Cardiac muscle cell (in vitro differentiated cells and primary cell): ENCODE results near the gene FOXS1. TPM values are rescaled to one million over a fixed set of nuclear protein-coding genes. Genes with fewer than 3 reads are reported as not detected.

Source experiments
- DNase-seq, 2 donors: peaks; one replicate each; pipeline versions ENCODE4 v3.0.0 to v3.0.0-alpha.2; 2010 to 2017; ENCODE audit warnings: low read depth in 1 of 2, low spot score in 1 of 2
- H3K27ac ChIP-seq: fragments of 200-600 bp; sonication (generic); 2 replicates; pipeline ENCODE4 v1.5.1; 2016
- H3K27me3 ChIP-seq: fragments of 200-600 bp; sonication (generic); 2 replicates; pipeline ENCODE4 v1.6.0; 2016; ENCODE audit warnings: control low read depth
- H3K36me3 ChIP-seq: fragments of 200-600 bp; sonication (generic); 2 replicates; pipeline ENCODE4 v1.5.1; 2016; ENCODE audit warnings: control low read depth
- H3K4me1 ChIP-seq: fragments of 200-600 bp; sonication (generic); 2 replicates; pipeline ENCODE4 v1.8.1; 2017; ENCODE audit warnings: low read depth, mild to moderate bottlenecking, mixed run types
- H3K4me3 ChIP-seq: fragments of 200-600 bp; sonication (generic); 2 replicates; pipeline ENCODE4 v1.5.1; 2016; ENCODE audit warnings: mild to moderate bottlenecking
- H3K9me3 ChIP-seq: fragments of 200-600 bp; sonication (generic); 2 replicates; pipeline ENCODE4 v1.5.1; 2017; ENCODE audit warnings: low read depth, mild to moderate bottlenecking, control low read depth
- CTCF ChIP-seq: IDR thresholded peaks from 2 replicates; pipeline ENCODE4 v1.5.1; 2012; ENCODE audit warnings: low read depth, mild to moderate bottlenecking, low read length
- polyA plus RNA-seq: library from polyadenylated mRNA; unstranded; fragments of >200 nt; fragmentation: Nextera tagmentation; extraction: Ambion mirVana; gene quantifications from 2 replicates; pipeline ENCODE4 v1.2.1, GENCODE V29; 2016
- total RNA-seq: library from RNA; depleted of rRNA; stranded (reverse); fragments of >200 nt; gene quantifications from 2 replicates; pipeline ENCODE4 v1.2.3, GENCODE V29; 2016

FOXS1 gene
- total and polyA plus RNA-seq, 2 experiments from 2014 or later, result 0.23 to 0.83 TPM

- peak; percentile 15 to 68 for DNase-seq
- Histone ChIP-seq H3K27me3 (no peaks in the 10 kb centered on the region), H3K27ac (peak within 1 kb of the TSS; percentile 29), H3K9me3 (no peaks in the 10 kb centered on the region), H3K36me3 (no peaks in the 10 kb centered on the region), H3K4me3 (peak within 1 kb of the TSS; percentile 65), H3K4me1 (peaks cover 3% of the 10 kb centered on the region)
- no peak for TF ChIP-seq CTCF
Measured at GRCh38 chr20:31869942-31870725, 24.7 kb upstream of the FOXS1 start, which contains the start of the genes DUSP15 and TTLL9. DUSP15 (minus strand) TSS chr20:31870527; CDS start chr20:31870337, 190 bp downstream. TTLL9 (plus strand) TSS chr20:31870634; CDS start chr20:31871127, 493 bp downstream.

GRCh38 chr20:31869673-31869941 is 24.2 kb upstream of the FOXS1 start:
- peak overlapping the region; percentile 65 for H3K4me3 ChIP-seq

GRCh38 chr20:31868853-31869672 is 23.7 kb upstream of the FOXS1 start:
- Histone ChIP-seq H3K9me3 (no peaks in the 10 kb centered on the region), H3K4me1 (peaks cover 3% of the 10 kb centered on the region), H3K27me3 (no peaks in the 10 kb centered on the region), H3K36me3 (no peaks in the 10 kb centered on the region), H3K27ac (no peak overlapping the region), H3K4me3 (peak overlapping the region; percentile 65)
- no peak for TF ChIP-seq CTCF
- no peak for DNase-seq

More at GRCh38 chr20:31869673-31869941, 24.2 kb upstream of the FOXS1 start:
- Histone ChIP-seq H3K27ac (no peak overlapping the region), H3K36me3 (no peaks in the 10 kb centered on the region), H3K9me3 (no peaks in the 10 kb centered on the region), H3K4me1 (peaks cover 3% of the 10 kb centered on the region), H3K27me3 (no peaks in the 10 kb centered on the region)
- no peak for TF ChIP-seq CTCF
- DNase-seq, result no peak

GRCh38 chr20:31866221-31866620 is 20.8 kb upstream of the FOXS1 start:
- Histone ChIP-seq H3K9me3 (no peaks in the 10 kb centered on the region), H3K27ac (no peak overlapping the region), H3K36me3 (no peaks in the 10 kb centered on the region), H3K4me3 (no peak overlapping the region), H3K4me1 (peaks cover 3% of the 10 kb centered on the region), H3K27me3 (no peaks in the 10 kb centered on the region)
- TF ChIP-seq CTCF, result no peak
- DNase-seq, result no peak

GRCh38 chr20:31864521-31865400 is 19.4 kb upstream of the FOXS1 start:
- Histone ChIP-seq H3K27me3 (no peaks in the 10 kb centered on the region), H3K36me3 (no peaks in the 10 kb centered on the region), H3K9me3 (no peaks in the 10 kb centered on the region), H3K27ac (no peak overlapping the region), H3K4me1 (peaks cover 8% of the 10 kb centered on the region), H3K4me3 (no peak overlapping the region)
- no peak for DNase-seq
- TF ChIP-seq CTCF, result no peak
